WTC11 (cell line): ENCODE measurements around the gene SEMA3F.

Experiments
- MXD4 ChIP-seq: fragments of 250-450 bp; sonication (Bioruptor Pico); IDR thresholded peaks from 2 replicates; pipeline ENCODE4 v1.8.0; 2021; ENCODE audit warnings: mild to moderate bottlenecking, moderate library complexity, borderline replicate concordance
- NFYB ChIP-seq: sonication (generic); formaldehyde crosslinking; conservative IDR thresholded peaks from 2 replicates; pipeline ENCODE4 v1.8.0; 2022; ENCODE audit warnings: low read depth, missing genetic modification reagents
- SMAD3 ChIP-seq: sonication (generic); formaldehyde crosslinking; IDR thresholded peaks from 2 replicates; pipeline ENCODE4 v1.8.0; 2022; ENCODE audit warnings: missing genetic modification reagents, mild to moderate bottlenecking, borderline replicate concordance
- ZBTB21 ChIP-seq: sonication (generic); formaldehyde crosslinking; IDR thresholded peaks from 2 replicates; pipeline ENCODE4 v1.8.1; 2023; ENCODE audit warnings: mild to moderate bottlenecking, missing genetic modification reagents, borderline replicate concordance
- TF ChIP-seq, protein P1 (sequence below): sonication (generic); formaldehyde crosslinking; IDR thresholded peaks from 2 replicates; pipeline ENCODE4 v1.8.0; 2022; ENCODE audit warnings: mild to moderate bottlenecking, missing genetic modification reagents
- TF ChIP-seq, protein P2 (sequence below): sonication (generic); formaldehyde crosslinking; IDR thresholded peaks from 2 replicates; pipeline ENCODE4 v1.8.1; 2022; ENCODE audit warnings: low read depth, mild to moderate bottlenecking, moderate library complexity, missing genetic modification reagents, borderline replicate concordance

DNA sequence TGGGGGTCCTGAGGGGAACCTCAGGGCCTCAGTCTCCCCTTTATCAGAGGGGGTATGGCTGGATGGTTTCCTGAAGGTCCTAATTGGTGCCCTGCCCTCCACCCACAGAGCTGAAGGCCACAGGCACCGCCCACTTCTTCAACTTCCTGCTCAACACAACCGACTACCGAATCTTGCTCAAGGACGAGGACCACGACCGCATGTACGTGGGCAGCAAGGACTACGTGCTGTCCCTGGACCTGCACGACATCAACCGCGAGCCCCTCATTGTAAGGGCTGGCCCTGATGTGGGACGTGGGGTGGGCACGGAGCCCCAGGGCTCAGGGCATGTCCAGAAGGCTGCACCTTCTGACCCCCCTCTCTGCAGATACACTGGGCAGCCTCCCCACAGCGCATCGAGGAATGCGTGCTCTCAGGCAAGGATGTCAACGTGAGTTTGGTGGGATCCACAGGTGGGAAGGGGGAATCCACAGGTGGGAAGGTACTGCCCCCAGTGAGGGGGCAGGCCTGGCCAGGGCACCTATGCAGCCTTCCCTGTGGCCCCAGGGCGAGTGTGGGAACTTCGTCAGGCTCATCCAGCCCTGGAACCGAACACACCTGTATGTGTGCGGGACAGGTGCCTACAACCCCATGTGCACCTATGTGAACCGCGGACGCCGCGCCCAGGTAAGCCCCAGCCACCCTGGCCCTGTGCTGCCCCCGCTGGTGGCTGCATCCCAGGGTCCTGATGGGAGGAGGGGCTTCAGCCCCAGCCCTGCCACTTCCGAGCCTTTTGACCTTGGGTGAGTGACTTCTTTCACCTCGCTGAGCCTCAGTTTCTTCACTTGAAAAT, 18.8 kb downstream of the SEMA3F start:
- TF ChIP-seq, protein P1, sequence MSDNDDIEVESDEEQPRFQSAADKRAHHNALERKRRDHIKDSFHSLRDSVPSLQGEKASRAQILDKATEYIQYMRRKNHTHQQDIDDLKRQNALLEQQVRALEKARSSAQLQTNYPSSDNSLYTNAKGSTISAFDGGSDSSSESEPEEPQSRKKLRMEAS (CRISPR knock-in tag), result no peak
- TF ChIP-seq MXD4 (CRISPR knock-in tag) (no peak), ZBTB21 (CRISPR knock-in tag) (no peak), NFYB (CRISPR knock-in tag) (no peak), SMAD3 (no peak)
- TF ChIP-seq, protein P2, sequence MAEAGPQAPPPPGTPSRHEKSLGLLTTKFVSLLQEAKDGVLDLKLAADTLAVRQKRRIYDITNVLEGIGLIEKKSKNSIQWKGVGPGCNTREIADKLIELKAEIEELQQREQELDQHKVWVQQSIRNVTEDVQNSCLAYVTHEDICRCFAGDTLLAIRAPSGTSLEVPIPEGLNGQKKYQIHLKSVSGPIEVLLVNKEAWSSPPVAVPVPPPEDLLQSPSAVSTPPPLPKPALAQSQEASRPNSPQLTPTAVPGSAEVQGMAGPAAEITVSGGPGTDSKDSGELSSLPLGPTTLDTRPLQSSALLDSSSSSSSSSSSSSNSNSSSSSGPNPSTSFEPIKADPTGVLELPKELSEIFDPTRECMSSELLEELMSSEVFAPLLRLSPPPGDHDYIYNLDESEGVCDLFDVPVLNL (CRISPR knock-in tag), result no peak
